HS-5 (cell line): ENCODE results near the gene CEP112.
"Not testable (repeated sequence)": the region's sequence is repeated elsewhere in the genome, so short reads cannot be mapped to it uniquely, and the experiment has no call there.

Experiments used
- DNase-seq: peaks from one replicate; pipeline ENCODE4 v3.0.0-alpha.2; 2012; ENCODE audit warnings: low read depth

The CEP112 gene

DNA sequence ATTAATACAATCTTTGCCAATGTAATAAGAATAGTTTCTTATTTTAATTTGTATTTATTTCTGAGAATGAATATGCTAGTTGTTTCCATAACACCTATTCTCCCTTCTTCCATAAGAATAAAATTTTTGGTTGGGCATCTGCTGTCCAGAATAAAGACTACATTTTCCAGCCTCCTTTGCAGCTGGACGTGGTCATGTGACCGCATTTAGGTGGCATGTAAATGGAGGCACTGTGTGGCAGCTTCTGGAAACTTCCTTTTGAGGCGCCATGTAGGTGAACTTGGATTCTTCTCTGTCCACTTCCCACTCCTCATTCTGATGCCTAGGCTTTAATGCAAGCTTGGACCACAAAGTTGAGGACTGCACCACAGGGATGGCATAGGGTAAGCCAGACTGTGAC lies 415.0 kb downstream of the CEP112 start:
- DNase-seq = no peak

- no peak for DNase-seq
Observed at GRCh38 chr17:65774787-65775186, 417.1 kb downstream of the CEP112 start.

DNA sequence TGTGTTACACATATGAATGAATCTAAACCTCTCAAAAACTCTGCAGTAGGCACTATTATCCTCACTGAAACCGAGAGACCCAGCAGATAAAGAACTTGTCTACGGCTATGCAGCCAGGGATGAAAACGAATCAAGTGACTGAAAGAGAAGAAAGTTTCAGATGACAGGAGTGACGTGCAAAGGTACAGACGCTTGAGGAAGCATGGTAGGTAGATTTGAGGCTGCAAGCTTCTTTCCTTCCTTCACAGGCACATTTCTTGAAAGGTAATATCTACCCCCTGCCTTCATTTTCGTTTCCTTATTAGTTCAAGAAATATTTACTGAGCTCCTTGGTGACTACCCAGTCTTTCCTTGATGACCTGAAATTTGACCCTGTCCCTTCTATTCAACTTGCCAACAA lies 418.9 kb downstream of the CEP112 start:
- no peak for DNase-seq

GRCh38 chr17:65771704-65772103 lies 420.2 kb downstream of the CEP112 start:
- DNase-seq = no peak

DNA sequence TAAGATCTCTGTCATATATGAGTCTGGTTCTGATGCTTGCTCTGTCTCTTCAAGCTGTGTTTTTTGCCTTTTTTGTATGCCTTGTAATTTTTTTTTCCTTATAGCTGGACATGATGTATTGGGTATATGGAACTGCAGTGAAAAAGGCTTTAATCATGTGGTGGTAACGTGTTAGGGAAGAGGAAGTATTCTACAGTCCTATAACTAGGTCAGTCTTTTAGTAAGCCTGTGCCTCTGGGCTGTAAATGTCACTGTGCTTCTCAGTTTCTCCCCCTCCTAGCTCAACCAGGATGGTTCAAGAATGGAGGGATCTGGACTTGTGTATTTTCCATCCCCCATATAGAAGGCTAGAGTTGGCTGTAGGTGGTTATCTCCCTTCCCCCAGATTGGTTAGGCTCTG lies 428.1 kb downstream of the CEP112 start:
- no peak for DNase-seq

DNA sequence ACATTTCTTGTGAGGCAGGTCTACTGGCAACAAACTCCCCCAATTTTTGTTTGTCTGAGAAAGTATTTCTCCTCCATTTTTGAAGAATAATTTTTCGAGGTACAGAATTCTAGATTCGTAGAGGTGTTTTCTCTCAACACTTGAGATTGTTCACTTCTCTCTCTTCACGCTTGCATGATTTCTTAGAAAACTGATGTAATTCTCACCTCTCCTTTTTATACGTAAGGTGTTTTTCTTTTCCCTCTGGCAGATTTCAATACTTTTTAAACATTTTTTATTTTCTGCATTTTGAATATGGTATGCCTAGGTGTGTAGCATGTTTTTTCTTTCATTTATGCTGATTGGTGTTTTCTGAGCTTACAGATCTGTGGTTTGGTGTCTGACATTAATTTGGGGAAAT lies 429.0 kb downstream of the CEP112 start:
- DNase-seq = no peak

DNA sequence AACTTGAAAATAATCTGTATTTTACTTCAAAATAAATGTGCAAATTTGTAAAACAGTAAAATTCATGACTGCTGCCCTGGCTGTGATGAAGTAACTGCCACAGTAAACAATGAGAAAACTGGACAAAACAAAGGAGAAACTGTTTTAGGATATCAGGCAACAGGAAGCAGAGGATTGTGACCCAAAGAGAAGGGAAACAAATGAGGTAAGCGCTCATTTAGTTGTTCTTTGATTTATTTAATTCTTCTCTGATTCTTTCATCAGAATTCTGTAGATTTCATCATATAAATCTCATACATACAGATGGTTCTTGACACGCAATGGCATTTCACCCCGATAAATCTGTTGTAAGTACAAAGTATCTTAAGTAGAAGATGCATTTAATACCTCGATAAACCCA lies 432.4 kb downstream of the CEP112 start:
- no peak for DNase-seq

DNA sequence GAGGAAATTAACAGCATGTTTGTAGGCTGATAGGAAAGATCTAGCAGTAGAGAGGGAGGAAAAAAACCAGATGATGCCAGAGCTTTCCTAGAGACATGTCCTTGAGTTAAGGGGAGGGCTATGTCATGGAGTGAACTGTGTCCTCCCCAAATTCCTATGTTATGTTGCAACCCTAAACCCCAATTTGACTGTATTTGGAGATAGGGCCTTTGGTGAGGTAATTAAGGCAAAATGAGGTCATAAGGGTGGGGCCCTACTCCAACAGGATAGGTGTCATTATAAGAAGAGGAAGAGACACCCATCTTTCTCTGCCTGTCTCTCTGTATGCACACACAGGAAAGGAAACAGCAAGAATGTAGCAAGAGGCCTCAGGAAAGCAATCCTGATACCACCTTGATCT lies 435.2 kb downstream of the CEP112 start:
- DNase-seq = no peak

- DNase-seq = no peak
Observed at GRCh38 chr17:65755799-65756198, 436.1 kb downstream of the CEP112 start.

DNA sequence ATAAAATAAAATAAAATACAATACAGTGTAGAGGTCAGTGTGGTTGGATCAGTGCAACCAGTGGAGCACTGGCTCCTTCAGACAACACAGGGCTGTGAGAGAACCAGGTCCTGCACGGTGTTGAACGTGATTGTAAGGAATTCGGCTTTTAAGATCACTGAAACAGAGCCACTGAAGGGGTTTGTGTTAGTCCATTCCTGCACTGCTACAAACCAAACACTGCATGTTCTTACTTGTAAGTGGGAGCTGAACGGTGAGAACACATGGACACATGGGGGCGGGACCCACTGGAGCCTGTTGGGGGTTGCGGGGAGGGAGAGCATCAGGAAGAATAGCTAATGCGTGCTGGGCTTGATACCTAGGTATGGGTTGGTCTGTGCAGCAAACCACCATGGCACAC lies 437.3 kb downstream of the CEP112 start:
- no peak for DNase-seq

GRCh38 chr17:65754081-65754480 lies 437.9 kb downstream of the CEP112 start:
- DNase-seq = no peak

DNA sequence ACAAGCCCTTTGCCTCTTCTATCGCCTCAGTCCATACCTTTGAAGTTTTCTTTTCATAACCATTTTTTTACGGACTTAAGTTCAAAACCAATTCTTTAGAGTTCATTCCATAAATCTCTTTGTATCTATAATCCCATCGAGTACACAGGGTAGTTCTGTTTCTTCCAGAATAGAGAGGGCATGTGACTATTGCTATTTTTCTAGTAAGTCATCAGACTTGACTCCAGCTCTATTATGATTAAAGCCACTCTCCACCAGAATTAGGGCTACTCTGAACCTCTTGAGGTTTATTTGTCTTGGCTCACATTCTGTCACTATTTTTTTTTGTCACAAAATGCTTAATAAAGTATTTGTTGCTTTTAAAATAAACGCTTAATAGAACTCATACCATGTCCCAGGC lies 438.6 kb downstream of the CEP112 start:
- no peak for DNase-seq

DNA sequence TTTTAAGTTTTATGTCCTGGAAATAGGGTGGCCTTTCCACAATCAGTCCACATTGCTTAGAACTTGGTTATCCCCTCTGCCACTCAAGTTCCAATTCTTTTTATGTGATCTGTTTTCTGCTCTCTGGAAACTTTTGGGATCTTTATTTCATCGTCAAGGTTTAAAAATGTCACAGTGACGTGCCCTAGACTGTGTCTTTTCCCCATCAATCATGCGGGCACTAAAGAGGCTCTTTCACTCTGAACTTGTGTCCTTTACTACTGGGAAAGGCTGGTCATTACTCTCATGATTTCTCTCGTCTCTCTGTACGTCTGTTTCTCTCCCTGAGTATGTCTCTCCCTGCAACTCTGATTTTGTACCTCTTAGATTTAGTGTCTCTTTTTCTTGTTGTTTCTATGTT lies 440.7 kb downstream of the CEP112 start:
- DNase-seq = no peak

- peak; percentile 95 for DNase-seq
Observed at GRCh38 chr17:65750631-65751115, 441.3 kb downstream of the CEP112 start.

DNA sequence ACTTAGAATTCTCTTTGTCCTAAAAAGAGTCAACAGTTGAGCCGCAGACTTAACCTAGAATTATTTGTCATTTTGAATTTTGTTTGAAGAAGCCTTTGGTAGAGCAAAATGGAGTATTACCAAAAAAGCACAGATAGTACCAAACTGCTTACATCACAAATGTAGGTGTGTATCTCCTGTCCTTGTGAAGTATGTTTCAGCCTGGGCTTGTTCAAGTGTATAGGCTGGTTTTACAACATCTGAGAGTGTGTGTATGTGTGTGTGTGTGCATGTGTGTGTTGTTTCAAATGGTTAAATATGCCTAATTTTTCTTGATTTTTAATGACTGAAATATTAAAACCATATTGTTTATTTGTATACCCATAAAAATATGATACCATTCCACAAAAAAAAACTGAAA lies 441.8 kb downstream of the CEP112 start:
- no peak for DNase-seq

DNA sequence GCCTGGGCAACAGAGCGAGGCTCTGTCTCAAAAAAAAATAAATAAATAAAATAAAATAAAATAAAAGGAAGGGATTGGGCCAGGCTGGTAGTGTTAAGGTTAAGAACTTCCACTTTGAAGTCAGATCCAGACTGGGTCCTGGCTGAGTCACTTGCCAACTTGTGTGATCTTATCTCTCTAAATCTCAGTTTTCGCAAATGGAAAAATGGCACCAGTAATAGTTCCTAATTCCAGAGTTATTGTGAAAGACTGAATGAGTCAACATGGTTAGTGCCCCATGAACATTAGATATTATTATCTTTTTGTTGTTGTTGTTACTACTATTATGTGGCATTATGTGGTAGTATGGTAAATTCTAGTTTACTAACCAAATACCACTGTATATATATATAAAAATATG lies 442.5 kb downstream of the CEP112 start:
- peak; percentile 23 for DNase-seq

DNA sequence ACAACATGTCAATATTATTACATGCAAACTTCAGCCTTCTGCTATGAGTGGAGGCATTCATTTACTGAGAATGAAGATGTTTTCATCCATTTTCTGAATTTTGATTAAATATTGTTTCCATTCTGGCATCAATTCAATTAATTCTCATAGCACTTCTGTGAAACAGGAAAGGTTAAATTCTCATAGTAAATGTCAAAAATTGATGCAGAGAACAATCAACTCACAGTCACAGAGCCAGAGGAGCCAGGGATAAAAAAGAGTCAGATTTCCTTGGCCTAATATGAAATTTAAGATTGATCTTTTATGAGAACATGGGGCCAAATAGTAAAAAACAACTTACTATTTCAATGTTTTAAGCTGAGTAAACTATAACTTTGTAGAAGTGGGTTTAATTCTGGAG lies 446.7 kb downstream of the CEP112 start:
- DNase-seq = no peak

- peak; percentile 19 for DNase-seq
Observed at GRCh38 chr17:65743308-65743655, 448.7 kb downstream of the CEP112 start.

DNA sequence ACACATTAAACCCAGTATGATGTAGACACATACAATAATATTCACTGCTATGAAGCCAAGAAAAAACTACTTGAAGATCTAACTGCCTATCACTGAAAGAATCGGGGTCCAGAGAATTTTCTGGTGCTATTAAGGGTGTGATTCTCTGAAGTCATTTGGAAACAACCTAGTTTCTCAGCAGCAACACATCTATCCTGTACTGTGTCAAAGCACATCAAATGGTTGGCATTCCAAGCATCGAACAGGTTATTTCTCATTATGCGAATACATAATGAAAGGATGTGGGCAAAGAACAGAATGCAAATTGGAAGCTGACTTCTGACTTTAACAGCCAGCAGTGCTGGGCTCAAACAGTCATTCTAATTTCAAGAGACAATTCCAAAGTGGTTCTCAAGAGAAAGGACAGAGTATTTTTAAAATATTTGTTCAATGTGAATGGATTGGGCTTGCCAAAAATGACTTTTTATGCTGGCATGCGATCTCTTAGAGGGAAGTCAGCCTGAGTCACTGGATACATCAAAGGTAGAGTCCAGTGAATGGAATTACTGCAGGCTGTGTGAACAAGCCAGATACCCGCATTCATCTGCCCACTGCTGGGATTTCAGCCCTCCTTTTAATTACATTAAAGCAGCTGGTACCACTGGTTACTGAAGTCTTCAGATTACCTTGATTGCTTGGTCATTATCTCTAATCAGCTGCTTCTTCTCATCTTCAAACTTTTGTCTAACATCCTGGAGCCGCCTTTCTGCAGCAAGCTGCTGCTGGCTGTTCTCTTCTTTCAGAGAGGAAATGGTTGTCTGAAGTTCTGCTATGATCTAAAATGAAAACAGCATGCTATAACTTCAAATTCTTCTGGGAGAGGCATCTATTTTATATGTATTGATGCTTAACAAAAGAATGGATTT lies 449.3 kb downstream of the CEP112 start:
- DNase-seq = peak; percentile 79

DNA sequence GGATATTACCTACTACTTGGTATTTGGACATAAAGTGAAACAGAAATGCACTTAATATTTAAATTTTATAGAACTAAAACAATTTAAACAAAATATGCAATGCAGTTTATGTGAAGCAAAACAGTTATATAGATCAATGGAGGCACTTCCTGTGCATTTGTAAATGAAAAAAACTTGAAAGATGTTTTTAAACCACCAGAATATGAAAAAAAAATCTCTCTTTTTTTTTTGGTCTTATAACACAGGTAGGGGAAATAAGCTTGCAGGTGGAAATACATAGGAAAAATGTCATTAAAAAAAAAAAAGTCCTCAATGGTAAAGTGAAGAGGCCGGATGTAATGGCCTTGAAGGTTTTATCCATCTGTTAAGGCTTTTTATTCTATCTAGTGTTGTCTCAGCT lies 450.2 kb downstream of the CEP112 start:
- no peak for DNase-seq

- DNase-seq = no peak
Observed at GRCh38 chr17:65739034-65739433, 452.9 kb downstream of the CEP112 start.

- DNase-seq = no peak
Observed at GRCh38 chr17:65737451-65737850, 454.5 kb downstream of the CEP112 start.

DNA sequence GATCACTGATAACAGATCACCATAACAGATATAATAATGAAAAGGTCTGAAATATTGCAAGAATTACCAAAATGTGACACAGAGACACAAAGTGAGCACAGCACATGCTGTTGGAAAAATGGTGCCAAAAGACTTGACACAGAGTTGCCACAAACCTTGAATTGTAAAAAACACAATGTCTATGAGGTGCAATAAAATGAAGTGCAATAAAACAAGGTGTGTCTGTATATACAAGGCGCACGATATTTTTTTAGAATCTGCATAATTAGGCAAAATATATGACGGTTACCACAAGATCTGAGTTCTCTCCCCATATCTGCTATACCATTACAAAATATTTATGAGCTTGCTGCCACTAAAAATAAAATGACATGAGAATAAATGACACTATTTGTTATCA lies 458.6 kb downstream of the CEP112 start:
- DNase-seq = no peak

DNA sequence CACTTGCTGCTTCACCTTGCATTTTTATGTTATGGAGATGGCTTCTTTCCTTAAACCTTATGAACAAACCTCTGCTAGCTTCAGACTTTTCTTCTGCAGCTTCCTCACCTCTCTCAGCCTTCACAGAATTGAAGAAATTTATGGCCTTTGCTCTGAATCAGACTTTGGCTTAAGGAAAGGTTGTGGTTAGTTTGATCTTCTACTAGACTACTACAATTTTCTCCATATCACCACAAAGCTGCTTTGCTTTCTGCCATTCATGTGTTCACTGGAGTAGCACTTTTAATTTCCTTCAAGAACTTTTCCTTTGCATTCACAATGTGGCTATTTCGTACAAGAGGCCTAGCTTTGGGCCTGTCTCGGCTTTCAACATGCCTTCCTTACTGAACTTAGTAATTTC lies 459.3 kb downstream of the CEP112 start:
- not testable (repeated sequence) for DNase-seq
